GM21528 (cell line): ENCODE results near the gene MEAF6.

Experiments
- ATAC-seq: cut with Tn5 transposase; IDR thresholded peaks from one replicate; pipeline ENCODE4 v1.9.1; 2021; ENCODE audit warnings: mild to moderate bottlenecking, moderate library complexity; ENCODE audit not compliant: unreplicated experiment, low FRiP score

Gene MEAF6

GRCh38 chr1:37485902-37486679 lies 28.5 kb downstream of the MEAF6 start:
- ATAC-seq, result no peak

- ATAC-seq, result no peak
Measured at GRCh38 chr1:37484325-37485051, 30.1 kb downstream of the MEAF6 start.

- ATAC-seq, result no peak
Measured at GRCh38 chr1:37483785-37484184, 30.8 kb downstream of the MEAF6 start.

GRCh38 chr1:37482796-37483744 lies 31.5 kb downstream of the MEAF6 start:
- ATAC-seq, result no peak

GRCh38 chr1:37482004-37482785 lies 32.4 kb downstream of the MEAF6 start:
- no peak for ATAC-seq

GRCh38 chr1:37481289-37482003 lies 33.1 kb downstream of the MEAF6 start:
- ATAC-seq, result no peak

GRCh38 chr1:37480581-37481288 lies 33.8 kb downstream of the MEAF6 start:
- ATAC-seq, result no peak

- ATAC-seq, result no peak
Measured at GRCh38 chr1:37480125-37480466, 34.5 kb downstream of the MEAF6 start.

- ATAC-seq, result no peak
Measured at GRCh38 chr1:37479255-37480124, 35.1 kb downstream of the MEAF6 start.

GRCh38 chr1:37478890-37479254 lies 35.7 kb downstream of the MEAF6 start:
- no peak for ATAC-seq

- no peak for ATAC-seq
Measured at GRCh38 chr1:37478451-37478881, 36.1 kb downstream of the MEAF6 start.

- ATAC-seq, result no peak
Measured at GRCh38 chr1:37477946-37478345, 36.6 kb downstream of the MEAF6 start.

GRCh38 chr1:37477198-37477931 lies 37.2 kb downstream of the MEAF6 start:
- peak; percentile 32 for ATAC-seq

- ATAC-seq, result no peak
Measured at GRCh38 chr1:37476460-37477197, 37.9 kb downstream of the MEAF6 start.

GRCh38 chr1:37476087-37476452 lies 38.5 kb downstream of the MEAF6 start:
- ATAC-seq, result no peak

GRCh38 chr1:37475380-37476086 lies 39.0 kb downstream of the MEAF6 start:
- no peak for ATAC-seq
